Breast epithelium (tissue), 3 donors: ENCODE measurements around the gene ZNF787.

ENCODE experiments used
- CTCF ChIP-seq, 3 donors: fragments of 450-650 bp; IDR thresholded peaks; one replicate each; pipeline ENCODE4 v1.5.1; 2016 to 2017; ENCODE audit warnings: antibody characterized with exemption in 3 of 3, mild to moderate bottlenecking in 3 of 3, moderate library complexity in 3 of 3
- POLR2A ChIP-seq: fragments of 450-650 bp; IDR thresholded peaks from one replicate; pipeline ENCODE4 v1.6.1; 2016; ENCODE audit warnings: antibody characterized with exemption, mild to moderate bottlenecking, moderate library complexity

- TF ChIP-seq CTCF (IDR thresholded peaks at IDR 0.05) (no peak), POLR2A (no peak)
Observed at GRCh38 chr19:56159622-56160271, 38.7 kb upstream of the ZNF787 start.
